T1000 (cell line): Measurements from ENCODE around the gene SEC22C.
A peak's percentile ranks its signal among the peaks of the same experiment; 100 is the strongest.

ENCODE experiments used
- DNase-seq: peaks from one replicate; lab custom pipeline; 2025; ENCODE audit warnings: mixed read lengths; lab: John Stamatoyannopoulos, UW

SEC22C gene

GRCh38 chr3:42513121-42513520, 68.6 kb downstream of the SEC22C start:
- no peak for DNase-seq

- DNase-seq: no peak
Measured at GRCh38 chr3:42511736-42512135, 70.0 kb downstream of the SEC22C start.

- DNase-seq: no peak
Measured at GRCh38 chr3:42511201-42511600, 70.6 kb downstream of the SEC22C start.

- no peak for DNase-seq
Measured at GRCh38 chr3:42510325-42510724, 71.4 kb downstream of the SEC22C start.

- DNase-seq: no peak
Measured at GRCh38 chr3:42509111-42509510, 72.7 kb downstream of the SEC22C start.

- no peak for DNase-seq
Measured at GRCh38 chr3:42508562-42508961, 73.2 kb downstream of the SEC22C start.

GRCh38 chr3:42507761-42508335, 73.9 kb downstream of the SEC22C start:
- DNase-seq: no peak

GRCh38 chr3:42507252-42507651, 74.5 kb downstream of the SEC22C start:
- no peak for DNase-seq

- DNase-seq: no peak
Measured at GRCh38 chr3:42505849-42506410, 75.8 kb downstream of the SEC22C start.

GRCh38 chr3:42505128-42505848, 76.5 kb downstream of the SEC22C start:
- DNase-seq: no peak

GRCh38 chr3:42504334-42505127, 77.2 kb downstream of the SEC22C start:
- DNase-seq: no peak

GRCh38 chr3:42503957-42504333, 77.8 kb downstream of the SEC22C start:
- no peak for DNase-seq

- no peak for DNase-seq
Measured at GRCh38 chr3:42503251-42503924, 78.4 kb downstream of the SEC22C start.

- peak; percentile 14 for DNase-seq
Measured at GRCh38 chr3:42502429-42503250, 79.1 kb downstream of the SEC22C start, which contains the start of gene VIPR1. Gene VIPR1, plus strand, starts transcription at chr3:42502643. Its CDS starts 93 bp downstream, at chr3:42502736.

- DNase-seq: no peak
Measured at GRCh38 chr3:42501681-42502428, 79.9 kb downstream of the SEC22C start.

GRCh38 chr3:42501321-42501680, 80.5 kb downstream of the SEC22C start:
- DNase-seq: no peak

- no peak for DNase-seq
Measured at GRCh38 chr3:42500909-42501308, 80.9 kb downstream of the SEC22C start.

- DNase-seq: no peak
Measured at GRCh38 chr3:42500091-42500490, 81.7 kb downstream of the SEC22C start.

- DNase-seq: no peak
Measured at GRCh38 chr3:42499478-42499871, 82.3 kb downstream of the SEC22C start.

GRCh38 chr3:42498791-42499477, 82.8 kb downstream of the SEC22C start:
- DNase-seq: no peak
